ENCODE data around the gene SCAMP2.

- TF ChIP-seq CEBPB (IDR thresholded peaks at IDR 0.05) (no peak), CREB1 (IDR thresholded peaks at IDR 0.05; ENCODE audit: low read depth) (no peak), EP300 (IDR thresholded peaks at IDR 0.05; ENCODE audit: borderline replicate concordance) (0 out of 2 replicates have a peak, but pooled peaks have one; percentile 7), USF1 (IDR thresholded peaks at IDR 0.05) (peak; percentile 89), TEAD4 (IDR thresholded peaks at IDR 0.05) (no peak), EGR1 (IDR thresholded peaks at IDR 0.05) (peak; percentile 74; the same call in 1 of the 2 replicates), TCF12 (IDR thresholded peaks at IDR 0.05; ENCODE audit: low read depth) (peak; percentile 69)
- TF ChIP-seq, protein P1, sequence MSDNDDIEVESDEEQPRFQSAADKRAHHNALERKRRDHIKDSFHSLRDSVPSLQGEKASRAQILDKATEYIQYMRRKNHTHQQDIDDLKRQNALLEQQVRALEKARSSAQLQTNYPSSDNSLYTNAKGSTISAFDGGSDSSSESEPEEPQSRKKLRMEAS (IDR thresholded peaks at IDR 0.05), result peak; percentile 96
Measured at GRCh38 chr15:74842581-74843444, 30.4 kb downstream of the SCAMP2 start, which contains the start of gene ULK3.

Data from Ishikawa (cell line).